Activated CD4-positive, alpha-beta T cell treated with anti-CD3 and anti-CD28 coated beads, Interleukin-2, amount 10 ng/mL, durations not matched to agents 7 days and 5 days (primary cell): ENCODE results near the gene GRK1. TPM values are rescaled to one million over a fixed set of nuclear protein-coding genes. Genes with fewer than 3 reads are reported as not detected.

Source experiments
- CTCF ChIA-PET: fragments of 350-600 bp; sonication (Branson Sonifier 250); formaldehyde crosslinking; loops from one replicate; lab custom pipeline; 2021; ENCODE audit warnings: antibody characterized with exemption; lab: Charles Lee
- POLR2A ChIA-PET: fragments of 350-600 bp; sonication (Branson Sonifier 250); formaldehyde crosslinking; loops from one replicate; lab custom pipeline; 2021; ENCODE audit warnings: antibody characterized with exemption; lab: Charles Lee
- DNase-seq: peaks from one replicate; pipeline ENCODE4 v3.0.0-alpha.2; 2020
- H3K27ac Mint-ChIP-seq: one replicate; pipeline ENCODE4 v1.8.0; 2021; ENCODE audit warnings: mild to moderate bottlenecking, moderate library complexity, mixed read lengths
- H3K27me3 Mint-ChIP-seq: one replicate; pipeline ENCODE4 v1.8.0; 2021; ENCODE audit warnings: mixed read lengths
- H3K36me3 Mint-ChIP-seq: one replicate; pipeline ENCODE4 v1.8.0; 2021; ENCODE audit warnings: low read depth, mixed read lengths
- H3K4me1 Mint-ChIP-seq: one replicate; pipeline ENCODE4 v1.8.0; 2021; ENCODE audit warnings: mixed read lengths
- H3K4me3 Mint-ChIP-seq: one replicate; pipeline ENCODE4 v1.8.0; 2021; ENCODE audit warnings: mild to moderate bottlenecking, moderate library complexity, mixed read lengths
- H3K9me3 Mint-ChIP-seq: one replicate; pipeline ENCODE4 v1.8.0; 2021; ENCODE audit warnings: mixed read lengths
- total RNA-seq, 2 experiments: library from RNA; stranded (reverse); gene quantifications; one replicate each; pipeline ENCODE4 v1.2.3, GENCODE V29; 2021

GRK1 gene
- total RNA-seq, 2 experiments from 2014 or later, result 0.19 TPM; not detected in 1

- H3K27ac Mint-ChIP-seq, result no peak overlapping the region
- DNase-seq, result no peak
- peaks cover 3% of the 10 kb centered on the region for H3K9me3 Mint-ChIP-seq
- POLR2A ChIA-PET, result no interaction called here
- CTCF ChIA-PET, result interaction anchor here (1.0 kb wide), 1 partner anchor 35 kb away, joined by 3 read pairs; no protein-coding TSS in a partner anchor
- peaks cover 4% of the 10 kb centered on the region for H3K4me1 Mint-ChIP-seq
- H3K4me3 Mint-ChIP-seq, result no peak overlapping the region
- H3K36me3 Mint-ChIP-seq, result peaks cover 43% of the 10 kb centered on the region
- no peaks in the 10 kb centered on the region for H3K27me3 Mint-ChIP-seq
These were observed 40.9 kb upstream of the GRK1 start for GRCh38 chr13:113625965-113626721.

- Mint-ChIP-seq H3K27ac (peak overlapping the region; percentile 38), H3K36me3 (peaks cover 45% of the 10 kb centered on the region), H3K4me1 (peaks cover 4% of the 10 kb centered on the region), H3K9me3 (peaks cover 3% of the 10 kb centered on the region), H3K27me3 (no peaks in the 10 kb centered on the region), H3K4me3 (no peak overlapping the region)
- DNase-seq, result no peak
- POLR2A ChIA-PET, result no interaction called here
- CTCF ChIA-PET, result no interaction called here
These were observed 39.9 kb upstream of the GRK1 start for GRCh38 chr13:113627136-113627535.

- CTCF ChIA-PET, result no interaction called here
- no peak for DNase-seq
- Mint-ChIP-seq H3K27me3 (no peaks in the 10 kb centered on the region), H3K4me3 (no peak overlapping the region), H3K27ac (no peak overlapping the region), H3K9me3 (peaks cover 3% of the 10 kb centered on the region), H3K36me3 (peaks cover 41% of the 10 kb centered on the region), H3K4me1 (peaks cover 6% of the 10 kb centered on the region)
- POLR2A ChIA-PET, result no interaction called here
These were observed 38.4 kb upstream of the GRK1 start for GRCh38 chr13:113628291-113629270.

- Mint-ChIP-seq H3K9me3 (no peaks in the 10 kb centered on the region), H3K4me1 (peaks cover 19% of the 10 kb centered on the region), H3K27ac (no peak overlapping the region), H3K4me3 (no peak overlapping the region), H3K27me3 (no peaks in the 10 kb centered on the region), H3K36me3 (peaks cover 44% of the 10 kb centered on the region)
- POLR2A ChIA-PET, result no interaction called here
- CTCF ChIA-PET, result no interaction called here
- DNase-seq, result no peak
These were observed 37.2 kb upstream of the GRK1 start for GRCh38 chr13:113629866-113630265.

GRCh38 chr13:113630296-113630695, 36.7 kb upstream of the GRK1 start:
- POLR2A ChIA-PET, result no interaction called here
- no peak for DNase-seq
- peaks cover 44% of the 10 kb centered on the region for H3K36me3 Mint-ChIP-seq

GRCh38 chr13:113630804-113631203, 36.2 kb upstream of the GRK1 start:
- POLR2A ChIA-PET, result no interaction called here
- Mint-ChIP-seq H3K27ac (no peak overlapping the region), H3K36me3 (peaks cover 44% of the 10 kb centered on the region), H3K9me3 (no peaks in the 10 kb centered on the region), H3K4me1 (peaks cover 20% of the 10 kb centered on the region), H3K4me3 (no peak overlapping the region), H3K27me3 (no peaks in the 10 kb centered on the region)
- CTCF ChIA-PET, result no interaction called here
- no peak for DNase-seq

More at GRCh38 chr13:113630296-113630695, 36.7 kb upstream of the GRK1 start:
- Mint-ChIP-seq H3K4me1 (peaks cover 20% of the 10 kb centered on the region), H3K27ac (no peak overlapping the region), H3K4me3 (no peak overlapping the region), H3K9me3 (no peaks in the 10 kb centered on the region), H3K27me3 (no peaks in the 10 kb centered on the region)
- CTCF ChIA-PET, result no interaction called here

GRCh38 chr13:113631341-113632095, 35.5 kb upstream of the GRK1 start:
- no peak overlapping the region for H3K4me3 Mint-ChIP-seq
- CTCF ChIA-PET, result interaction anchor here (0.9 kb wide), 1 partner anchor 8 kb away, joined by 3 read pairs; no protein-coding TSS in a partner anchor
- H3K36me3 Mint-ChIP-seq, result peaks cover 47% of the 10 kb centered on the region
- H3K27me3 Mint-ChIP-seq, result no peaks in the 10 kb centered on the region
- peaks cover 20% of the 10 kb centered on the region for H3K4me1 Mint-ChIP-seq
- no peak for DNase-seq
- no peaks in the 10 kb centered on the region for H3K9me3 Mint-ChIP-seq
- POLR2A ChIA-PET, result no interaction called here
- no peak overlapping the region for H3K27ac Mint-ChIP-seq

- POLR2A ChIA-PET, result no interaction called here
- DNase-seq, result no peak
- H3K36me3 Mint-ChIP-seq, result peaks cover 55% of the 10 kb centered on the region
These were observed 34.1 kb upstream of the GRK1 start for GRCh38 chr13:113632706-113633484.

GRCh38 chr13:113633485-113633873, 33.5 kb upstream of the GRK1 start:
- H3K36me3 Mint-ChIP-seq, result peaks cover 59% of the 10 kb centered on the region
- peaks cover 18% of the 10 kb centered on the region for H3K4me1 Mint-ChIP-seq
- no peak for DNase-seq
- no peaks in the 10 kb centered on the region for H3K9me3 Mint-ChIP-seq
- ChIA-PET CTCF (no interaction called here), POLR2A (no interaction called here)
- H3K27ac Mint-ChIP-seq, result no peak overlapping the region
- H3K4me3 Mint-ChIP-seq, result no peak overlapping the region
- H3K27me3 Mint-ChIP-seq, result no peaks in the 10 kb centered on the region

More at GRCh38 chr13:113632706-113633484, 34.1 kb upstream of the GRK1 start:
- H3K4me1 Mint-ChIP-seq, result peaks cover 19% of the 10 kb centered on the region
- H3K27ac Mint-ChIP-seq, result peak overlapping the region; percentile 51
- no peak overlapping the region for H3K4me3 Mint-ChIP-seq
- CTCF ChIA-PET, result no interaction called here
- H3K9me3 Mint-ChIP-seq, result no peaks in the 10 kb centered on the region
- H3K27me3 Mint-ChIP-seq, result no peaks in the 10 kb centered on the region

- Mint-ChIP-seq H3K4me3 (no peak overlapping the region), H3K27me3 (no peaks in the 10 kb centered on the region), H3K9me3 (no peaks in the 10 kb centered on the region), H3K36me3 (peaks cover 59% of the 10 kb centered on the region), H3K27ac (peak overlapping the region; percentile 70), H3K4me1 (peaks cover 16% of the 10 kb centered on the region)
- CTCF ChIA-PET, result no interaction called here
- no peak for DNase-seq
- POLR2A ChIA-PET, result no interaction called here
These were observed 32.6 kb upstream of the GRK1 start for GRCh38 chr13:113634279-113635047.

GRCh38 chr13:113635048-113635420, 32.0 kb upstream of the GRK1 start:
- H3K36me3 Mint-ChIP-seq, result peaks cover 64% of the 10 kb centered on the region
- DNase-seq, result no peak
- no peaks in the 10 kb centered on the region for H3K27me3 Mint-ChIP-seq
- POLR2A ChIA-PET, result no interaction called here
- H3K27ac Mint-ChIP-seq, result no peak overlapping the region
- H3K4me1 Mint-ChIP-seq, result peaks cover 16% of the 10 kb centered on the region
- CTCF ChIA-PET, result no interaction called here
- no peak overlapping the region for H3K4me3 Mint-ChIP-seq
- no peaks in the 10 kb centered on the region for H3K9me3 Mint-ChIP-seq
